HEK293T (cell line): Measurements from ENCODE around the gene DNAH1.

Experiments
- CTCF ChIA-PET: fragments of 350-600 bp; formaldehyde crosslinking; extraction: SDS; loops from one replicate; lab custom pipeline; 2021; ENCODE audit warnings: antibody characterized with exemption, inconsistent platforms; lab: Yijun Ruan, JAX
- POLR2A ChIA-PET: fragments of 350-600 bp; formaldehyde crosslinking; extraction: SDS; loops from one replicate; lab custom pipeline; 2020; ENCODE audit warnings: antibody characterized with exemption, inconsistent platforms; lab: Yijun Ruan, JAX
- DNase-seq: peaks from one replicate; pipeline ENCODE4 v3.0.0; 2012; ENCODE audit warnings: mixed read lengths; ENCODE audit errors: extremely low spot score
- ARNT ChIP-seq: fragments of 450-650 bp; IDR thresholded peaks from 2 replicates; pipeline ENCODE4 v1.6.1; 2017; ENCODE audit warnings: mild to moderate bottlenecking
- BHLHE40 ChIP-seq: fragments of 450-650 bp; IDR thresholded peaks from 2 replicates; pipeline ENCODE4 v1.6.1; 2016; ENCODE audit warnings: mild to moderate bottlenecking, moderate library complexity, borderline replicate concordance
- CTBP1 ChIP-seq: fragments of 450-650 bp; IDR thresholded peaks from 2 replicates; pipeline ENCODE4 v1.6.1; 2016; ENCODE audit warnings: borderline replicate concordance
- ELF4 ChIP-seq: fragments of 450-650 bp; IDR thresholded peaks from 2 replicates; pipeline ENCODE4 v1.6.1; 2017; ENCODE audit warnings: antibody characterized with exemption
- FOXA1 ChIP-seq: fragments of 450-650 bp; IDR thresholded peaks from 2 replicates; pipeline ENCODE4 v1.6.1; 2016; ENCODE audit warnings: mild to moderate bottlenecking
- FOXK2 ChIP-seq: fragments of 450-650 bp; IDR thresholded peaks from 2 replicates; pipeline ENCODE4 v1.6.1; 2016; ENCODE audit warnings: mild to moderate bottlenecking
- FOXM1 ChIP-seq: fragments of 450-650 bp; IDR thresholded peaks from 2 replicates; pipeline ENCODE4 v1.6.1; 2017; ENCODE audit warnings: mild to moderate bottlenecking, borderline replicate concordance
- HDGF ChIP-seq: fragments of 450-650 bp; IDR thresholded peaks from 2 replicates; pipeline ENCODE4 v1.6.1; 2017; ENCODE audit warnings: antibody characterized with exemption, borderline replicate concordance
- L3MBTL2 ChIP-seq: fragments of 450-650 bp; conservative IDR thresholded peaks from 2 replicates; pipeline ENCODE4 v1.6.1; 2016; ENCODE audit warnings: mild to moderate bottlenecking
- LEF1 ChIP-seq: fragments of 450-650 bp; IDR thresholded peaks from 2 replicates; pipeline ENCODE4 v1.6.1; 2017; ENCODE audit warnings: mild to moderate bottlenecking, borderline replicate concordance
- NFRKB ChIP-seq: fragments of 450-650 bp; IDR thresholded peaks from 2 replicates; pipeline ENCODE4 v1.6.1; 2016; ENCODE audit warnings: mild to moderate bottlenecking, moderate library complexity
- SP1 ChIP-seq: fragments of 450-650 bp; IDR thresholded peaks from 2 replicates; pipeline ENCODE4 v1.6.1; 2017
- SUZ12 ChIP-seq: fragments of 450-650 bp; IDR thresholded peaks from 2 replicates; pipeline ENCODE4 v1.6.1; 2016; ENCODE audit warnings: mild to moderate bottlenecking
- TARDBP ChIP-seq: fragments of 450-650 bp; IDR thresholded peaks from 2 replicates; pipeline ENCODE4 v1.6.1; 2016
- ZNF384 ChIP-seq: fragments of 450-650 bp; IDR thresholded peaks from 2 replicates; pipeline ENCODE4 v1.6.1; 2016
- TF ChIP-seq, protein P1 (sequence below): fragments of 450-650 bp; IDR thresholded peaks from 2 replicates; pipeline ENCODE4 v1.6.1; 2016

The DNAH1 gene

DNA sequence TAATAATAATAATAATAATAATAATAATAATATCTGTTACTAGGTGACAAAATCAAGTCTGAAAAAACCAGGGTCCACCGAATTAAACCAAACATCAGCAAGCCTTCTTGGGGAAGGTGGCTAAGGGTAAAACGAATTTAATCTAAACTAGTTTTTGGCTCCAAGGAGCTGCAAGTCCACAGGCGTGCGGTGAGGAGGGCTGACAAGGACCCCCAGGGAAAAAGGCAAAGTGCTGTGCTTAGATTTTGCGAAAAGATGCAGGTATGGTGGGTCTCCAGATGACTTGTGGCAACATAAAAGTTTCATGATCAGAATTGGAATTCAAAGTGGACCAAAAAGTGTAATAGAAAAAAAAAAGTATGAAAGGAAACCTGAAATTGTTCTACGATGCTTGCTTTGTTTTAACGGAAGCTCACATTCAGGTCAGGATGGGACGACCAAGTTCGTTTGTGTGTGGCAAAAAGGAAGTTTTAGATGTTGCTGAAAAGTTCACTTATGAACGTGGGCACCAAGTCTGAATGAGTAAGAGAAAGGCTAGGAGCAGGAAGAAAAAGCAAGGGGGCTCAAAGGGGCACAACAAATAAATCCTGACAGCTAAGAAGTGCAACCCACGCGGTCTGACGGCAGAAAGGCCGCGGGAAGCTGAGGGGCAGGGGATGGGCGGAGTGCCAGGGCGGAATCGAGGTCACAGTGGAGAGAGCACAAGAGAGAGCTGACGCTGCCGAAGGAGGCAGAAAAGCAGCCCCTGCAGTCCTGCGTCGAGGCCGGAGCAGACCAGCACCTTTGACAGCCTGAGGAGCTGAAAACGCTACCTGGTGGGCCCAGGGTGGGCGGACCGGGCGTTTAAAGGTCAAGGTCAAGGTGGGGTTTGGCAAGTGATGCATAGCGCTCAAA, 38.8 kb upstream of the DNAH1 start:
- POLR2A ChIA-PET, result interaction anchor here (1.0 to 5.1 kb wide), 11 partner anchors 11 to 96 kb away, joined by 3 to 47 read pairs (median 5); partner anchors contain the start of genes GLYCTK and TWF2
- peak; percentile 60 for DNase-seq
- CTCF ChIA-PET, result interaction anchor here (0.6 to 2.0 kb wide), 6 partner anchors 45 to 774 kb away, joined by 3 to 6 read pairs (median 4); partner anchors contain the start of gene DUSP7
- no peak for TF ChIP-seq SUZ12
- TF ChIP-seq LEF1, result no peak
- TF ChIP-seq NFRKB, result no peak
- TF ChIP-seq ARNT, result no peak
- TF ChIP-seq ZNF384, result no peak
- TF ChIP-seq, protein P1, sequence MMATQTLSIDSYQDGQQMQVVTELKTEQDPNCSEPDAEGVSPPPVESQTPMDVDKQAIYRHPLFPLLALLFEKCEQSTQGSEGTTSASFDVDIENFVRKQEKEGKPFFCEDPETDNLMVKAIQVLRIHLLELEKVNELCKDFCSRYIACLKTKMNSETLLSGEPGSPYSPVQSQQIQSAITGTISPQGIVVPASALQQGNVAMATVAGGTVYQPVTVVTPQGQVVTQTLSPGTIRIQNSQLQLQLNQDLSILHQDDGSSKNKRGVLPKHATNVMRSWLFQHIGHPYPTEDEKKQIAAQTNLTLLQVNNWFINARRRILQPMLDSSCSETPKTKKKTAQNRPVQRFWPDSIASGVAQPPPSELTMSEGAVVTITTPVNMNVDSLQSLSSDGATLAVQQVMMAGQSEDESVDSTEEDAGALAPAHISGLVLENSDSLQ, result no peak
- TF ChIP-seq TARDBP, result no peak
- TF ChIP-seq SP1, result no peak
- no peak for TF ChIP-seq FOXM1

GRCh38 chr3:52277972-52278509, 38.1 kb upstream of the DNAH1 start:
- TF ChIP-seq TARDBP, result no peak
- TF ChIP-seq NFRKB, result no peak
- TF ChIP-seq SUZ12, result no peak
- 0 out of 2 replicates have a peak, but pooled peaks have one; percentile 27 for TF ChIP-seq ARNT
- no peak for TF ChIP-seq LEF1
- 0 out of 2 replicates have a peak, but pooled peaks have one; percentile 41 for TF ChIP-seq FOXM1
- TF ChIP-seq, protein P1, result no peak
- TF ChIP-seq ZNF384, result no peak
- TF ChIP-seq SP1, result no peak
- TF ChIP-seq FOXA1, result no peak
- TF ChIP-seq HDGF, result no peak
- peak; percentile 45 for TF ChIP-seq L3MBTL2
- TF ChIP-seq ELF4, result no peak
- no peak for TF ChIP-seq CTBP1
- no peak for TF ChIP-seq FOXK2
- TF ChIP-seq BHLHE40, result no peak
- ChIA-PET POLR2A (interaction anchor here (0.7 to 5.1 kb wide), 13 partner anchors 11 to 97 kb away, joined by 3 to 47 read pairs (median 5); partner anchors contain the start of genes GLYCTK and TWF2), CTCF (interaction anchor here (0.6 to 2.1 kb wide), 4 partner anchors 46 to 774 kb away, joined by 4 to 10 read pairs (median 5); no protein-coding TSS in a partner anchor)
- peak; percentile 53 for DNase-seq

GRCh38 chr3:52278510-52279069, 37.5 kb upstream of the DNAH1 start, which contains the start of gene WDR82:
TSS of gene WDR82 (minus strand) at chr3:52278649. CDS start at chr3:52278361, 288 bp downstream.
- DNase-seq, result peak; percentile 96
- no peak for TF ChIP-seq BHLHE40
- TF ChIP-seq ZNF384, result peak; percentile 85
- TF ChIP-seq FOXA1, result no peak
- no peak for TF ChIP-seq ARNT
- TF ChIP-seq LEF1, result no peak
- no peak for TF ChIP-seq NFRKB
- TF ChIP-seq, protein P1, result no peak
- TF ChIP-seq SUZ12, result no peak
- TF ChIP-seq FOXK2, result no peak
- TF ChIP-seq CTBP1, result no peak
- TF ChIP-seq ELF4, result peak; percentile 32; the same call in 1 of the 2 replicates
- TF ChIP-seq L3MBTL2, result no peak
- POLR2A ChIA-PET, result interaction anchor here (0.6 to 5.1 kb wide), 17 partner anchors 10 to 126 kb away, joined by 3 to 47 read pairs (median 4); partner anchors contain the start of genes GLYCTK and TWF2
- CTCF ChIA-PET, result interaction anchor here (1.5 to 2.1 kb wide), 3 partner anchors 46 to 168 kb away, joined by 4 to 10 read pairs (median 5); no protein-coding TSS in a partner anchor

DNA sequence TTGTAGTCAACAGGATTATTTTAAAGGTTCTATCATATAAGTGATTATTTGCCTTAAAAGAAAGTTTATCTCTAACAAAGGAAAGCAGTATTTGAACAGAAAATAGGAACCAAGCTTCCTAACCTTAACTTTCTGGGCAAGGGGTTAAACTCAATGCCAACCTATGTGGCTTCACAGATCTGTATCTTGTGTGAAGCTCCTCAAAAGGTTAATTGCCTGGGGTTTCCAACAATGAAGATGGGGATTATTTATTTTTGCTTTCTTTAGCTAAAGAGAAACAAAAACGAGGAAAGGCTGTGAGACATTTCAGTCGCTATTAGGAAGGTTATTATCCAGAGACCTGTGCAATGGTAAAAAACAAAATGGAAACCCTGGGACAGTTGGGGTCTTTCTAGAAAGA, 36.5 kb upstream of the DNAH1 start:
- ChIA-PET CTCF (interaction anchor here (0.6 to 2.1 kb wide), 4 partner anchors 47 to 167 kb away, joined by 3 to 10 read pairs (median 4); no protein-coding TSS in a partner anchor), POLR2A (interaction anchor here (0.6 to 5.1 kb wide), 7 partner anchors 9 to 127 kb away, joined by 3 to 47 read pairs (median 3); partner anchors contain the start of genes GLYCTK and TWF2)
- DNase-seq, result no peak
- no peak for TF ChIP-seq NFRKB
- no peak for TF ChIP-seq HDGF
- no peak for TF ChIP-seq SUZ12
- TF ChIP-seq L3MBTL2, result no peak
- TF ChIP-seq TARDBP, result no peak
- TF ChIP-seq ARNT, result no peak
- no peak for TF ChIP-seq FOXA1
- TF ChIP-seq SP1, result no peak
- TF ChIP-seq CTBP1, result no peak
- no peak for TF ChIP-seq FOXK2
- no peak for TF ChIP-seq ZNF384
- no peak for TF ChIP-seq ELF4
